K562 (cell line): ENCODE measurements around the gene LCA5L. TPM values are rescaled to one million over a fixed set of nuclear protein-coding genes. Genes with fewer than 3 reads are reported as not detected.
A peak's percentile ranks its signal among the peaks of the same experiment; 100 is the strongest.

Source experiments
- ARID1B ChIP-seq: fragments of 450-650 bp; IDR thresholded peaks from 2 replicates; pipeline ENCODE4 v1.6.1; 2016; ENCODE audit warnings: antibody characterized with exemption, mild to moderate bottlenecking, inconsistent platforms
- BMI1 ChIP-seq: fragments of 150-350 bp; IDR thresholded peaks from 2 replicates; pipeline ENCODE4 v1.6.1; 2014; ENCODE audit warnings: low read length
- CBFB ChIP-seq: sonication (generic); formaldehyde crosslinking; IDR thresholded peaks from 2 replicates; pipeline ENCODE4 v1.4.0; 2020; ENCODE audit warnings: mild to moderate bottlenecking, missing genetic modification reagents
- CEBPG ChIP-seq, 3 experiments: fragments of 200-800 bp in 1 of 3; sonication (Bioruptor generic) in 1 of 3; sonication (generic) in 1 of 3; formaldehyde crosslinking in 1 of 3; IDR thresholded peaks in 2 of 3; conservative IDR thresholded peaks in 1 of 3; 2 replicates each; pipeline versions ENCODE4 v1.6.1 to v1.8.0; 2016 to 2022; ENCODE audit warnings: missing compliant biosample characterization in 2 of 3, missing genetic modification characterization in 2 of 3, mild to moderate bottlenecking in 1 of 3, missing genetic modification reagents in 1 of 3
- CHCHD3 ChIP-seq: fragments of 250-450 bp; sonication (Bioruptor Pico); IDR thresholded peaks from 2 replicates; pipeline ENCODE4 v2.1.2; 2022; ENCODE audit warnings: mild to moderate bottlenecking
- CTBP1 ChIP-seq: fragments of 450-650 bp; IDR thresholded peaks from 2 replicates; pipeline ENCODE4 v1.6.1; 2016; ENCODE audit warnings: borderline replicate concordance
- FOXA3 ChIP-seq, 2 experiments: fragments of 450-650 bp in 1 of 2; sonication (generic) in 1 of 2; formaldehyde crosslinking; IDR thresholded peaks in 1 of 2; conservative IDR thresholded peaks in 1 of 2; 2 replicates each; pipeline versions ENCODE4 v1.4.0 to v1.8.0; 2020 to 2022; ENCODE audit warnings: mild to moderate bottlenecking in 2 of 2, missing genetic modification reagents in 1 of 2
- FOXJ2 ChIP-seq: fragments of 200-800 bp; sonication (Bioruptor generic); IDR thresholded peaks from 2 replicates; pipeline ENCODE4 v1.6.1; 2016; ENCODE audit warnings: missing genetic modification characterization, missing compliant biosample characterization
- GATAD2B ChIP-seq: fragments of 450-650 bp; IDR thresholded peaks from 2 replicates; pipeline ENCODE4 v1.6.1; 2017; ENCODE audit warnings: mild to moderate bottlenecking, borderline replicate concordance
- HDAC2 ChIP-seq: fragments of 450-650 bp; IDR thresholded peaks from 2 replicates; pipeline ENCODE4 v1.6.1; 2016; ENCODE audit warnings: mild to moderate bottlenecking
- MCM7 ChIP-seq, 2 experiments: fragments of 450-650 bp; IDR thresholded peaks; 2 replicates each; pipeline ENCODE4 v1.6.1; 2016 to 2018
- NCOA6 ChIP-seq: fragments of 450-650 bp; IDR thresholded peaks from 2 replicates; pipeline ENCODE4 v1.6.1; 2017; ENCODE audit warnings: mild to moderate bottlenecking
- NONO ChIP-seq, 2 experiments: fragments of 200-400 bp in 1 of 2; fragments of 450-650 bp in 1 of 2; formaldehyde crosslinking in 1 of 2; IDR thresholded peaks; 2 replicates each; pipeline ENCODE4 v1.6.1; 2017; ENCODE audit warnings: low read depth in 2 of 2, mild to moderate bottlenecking in 2 of 2, moderate library complexity in 2 of 2, low read length in 1 of 2
- RAD21 ChIP-seq, 2 experiments: fragments of 250-450 bp in 1 of 2; fragments of 450-650 bp in 1 of 2; sonication (Bioruptor Pico) in 1 of 2; formaldehyde crosslinking in 1 of 2; IDR thresholded peaks in 1 of 2; conservative IDR thresholded peaks in 1 of 2; 2 replicates each; pipeline versions ENCODE4 v1.4.0 to v1.8.0; 2020 to 2022; ENCODE audit warnings: mild to moderate bottlenecking in 2 of 2, moderate library complexity in 1 of 2
- RERE ChIP-seq: sonication (generic); formaldehyde crosslinking; IDR thresholded peaks from 2 replicates; pipeline ENCODE4 v1.8.0; 2023; ENCODE audit warnings: missing genetic modification reagents, mild to moderate bottlenecking, borderline replicate concordance
- SMARCE1 ChIP-seq: fragments of 450-650 bp; IDR thresholded peaks from 2 replicates; pipeline ENCODE4 v1.7.1; 2016; ENCODE audit warnings: mild to moderate bottlenecking
- SNRNP70 ChIP-seq: fragments of 200-400 bp; formaldehyde crosslinking; optimal IDR thresholded peaks from 2 replicates; pipeline ENCODE3; 2017; ENCODE audit warnings: low read depth, low read length
- TAL1 ChIP-seq: fragments of 450-650 bp; IDR thresholded peaks from 2 replicates; pipeline ENCODE4 v1.6.1; 2016; ENCODE audit warnings: mild to moderate bottlenecking
- TFE3 ChIP-seq: fragments of 450-650 bp; formaldehyde crosslinking; IDR thresholded peaks from 2 replicates; pipeline ENCODE4 v1.4.0; 2020; ENCODE audit warnings: mild to moderate bottlenecking, mixed read lengths
- ZBTB2 ChIP-seq: fragments of 450-650 bp; IDR thresholded peaks from 2 replicates; pipeline ENCODE4 v1.6.1; 2016; ENCODE audit warnings: antibody characterized with exemption
- ZNF24 ChIP-seq: fragments of 450-650 bp; IDR thresholded peaks from 2 replicates; pipeline ENCODE4 v1.6.1; 2016
- ZNF75A ChIP-seq: fragments of 450-650 bp; formaldehyde crosslinking; IDR thresholded peaks from 2 replicates; pipeline ENCODE4 v1.4.0; 2020; ENCODE audit warnings: mild to moderate bottlenecking
- polyA plus RNA-seq, 8 experiments: library from polyadenylated mRNA; depleted of rRNA in 4 of 8; stranded (reverse) in 5 of 8; unstranded in 3 of 8; fragments of >200 nt; fragmentation: Nextera tagmentation in 2 of 8; fragmentation: Illumina TruSeq in 1 of 8; extraction: Ambion mirVana in 2 of 8; extraction: Trizol in 1 of 8; gene quantifications; 2 replicates each; pipeline versions ENCODE4 v1.2.1 to v1.2.3, GENCODE V29; 2011 to 2014; ENCODE audit warnings: inconsistent platforms in 1 of 8, missing spikeins in 1 of 8
- total RNA-seq, 7 experiments: library from RNA; depleted of rRNA in 6 of 7; stranded (reverse); fragments of >200 nt in 6 of 7; fragmentation: Illumina TruSeq in 2 of 7; extraction: Trizol in 2 of 7; gene quantifications; 2 replicates each; pipeline versions ENCODE4 v1.2.1 to v1.2.3, GENCODE V29; 2011 to 2021; ENCODE audit warnings: low replicate concordance in 1 of 7

LCA5L gene
- total and polyA plus RNA-seq, 9 of the 15 experiments (the other 6 are each of a cell fraction or from before 2014, with no cell fraction given) = 1.8 to 4.9 (median 3.8) TPM

GRCh38 chr21:39483917-39484316 is 38.3 kb upstream of the LCA5L start (continued):
- no peak for TF ChIP-seq RERE (CRISPR knock-in tag)
- TF ChIP-seq RAD21 (CRISPR knock-in tag; conservative IDR thresholded peaks at IDR 0.05 in 1 of 2, IDR thresholded peaks at IDR 0.05 in 1 of 2) = peak in 1 of 2 experiments; percentile 5; a peak in 1 of 4 replicates
- no peak for TF ChIP-seq NONO (IDR thresholded peaks at IDR 0.05; ENCODE audit: low read depth in 2 of 2, low read length in 1 of 2)
- TF ChIP-seq ZNF75A (CRISPR knock-in tag) = no peak
- no peak for TF ChIP-seq CEBPG (CRISPR knock-in tag; IDR thresholded peaks at IDR 0.05)
- peak in 1 of 2 experiments; percentile 22; a peak in 1 of 4 replicates for TF ChIP-seq CEBPG (tag; conservative IDR thresholded peaks at IDR 0.05 in 1 of 2, IDR thresholded peaks at IDR 0.05 in 1 of 2)
- TF ChIP-seq CTBP1 = peak; percentile 67
- TF ChIP-seq TAL1 = peak; percentile 25; the same call in 1 of the 2 replicates
- no peak for TF ChIP-seq TFE3 (CRISPR knock-in tag)
- peak; percentile 68; the same call in 1 of the 2 replicates for TF ChIP-seq FOXJ2
- no peak for TF ChIP-seq ZNF24
- TF ChIP-seq CBFB = no peak
- TF ChIP-seq GATAD2B = no peak
- no peak for TF ChIP-seq NCOA6
- TF ChIP-seq CHCHD3 (CRISPR knock-in tag) = no peak
- no peak; the same call in 1 of the 2 replicates for TF ChIP-seq HDAC2
- no peak for TF ChIP-seq SNRNP70
- no peak for TF ChIP-seq ZBTB2
- TF ChIP-seq MCM7 (IDR thresholded peaks at IDR 0.05) = no peak
- TF ChIP-seq FOXA3 (CRISPR knock-in tag; conservative IDR thresholded peaks at IDR 0.05 in 1 of 2, IDR thresholded peaks at IDR 0.05 in 1 of 2) = no peak
- peak; percentile 84 for TF ChIP-seq ARID1B
- no peak for TF ChIP-seq BMI1
- peak; percentile 80; the same call in 1 of the 2 replicates for TF ChIP-seq SMARCE1
